ENCODE results near the gene SYNGR4. TPM values are rescaled to one million over a fixed set of nuclear protein-coding genes. Genes with fewer than 3 reads are reported as not detected.

SYNGR4 gene
- total RNA-seq, 1 experiment from 2014 or later = 0.32 TPM

DNA sequence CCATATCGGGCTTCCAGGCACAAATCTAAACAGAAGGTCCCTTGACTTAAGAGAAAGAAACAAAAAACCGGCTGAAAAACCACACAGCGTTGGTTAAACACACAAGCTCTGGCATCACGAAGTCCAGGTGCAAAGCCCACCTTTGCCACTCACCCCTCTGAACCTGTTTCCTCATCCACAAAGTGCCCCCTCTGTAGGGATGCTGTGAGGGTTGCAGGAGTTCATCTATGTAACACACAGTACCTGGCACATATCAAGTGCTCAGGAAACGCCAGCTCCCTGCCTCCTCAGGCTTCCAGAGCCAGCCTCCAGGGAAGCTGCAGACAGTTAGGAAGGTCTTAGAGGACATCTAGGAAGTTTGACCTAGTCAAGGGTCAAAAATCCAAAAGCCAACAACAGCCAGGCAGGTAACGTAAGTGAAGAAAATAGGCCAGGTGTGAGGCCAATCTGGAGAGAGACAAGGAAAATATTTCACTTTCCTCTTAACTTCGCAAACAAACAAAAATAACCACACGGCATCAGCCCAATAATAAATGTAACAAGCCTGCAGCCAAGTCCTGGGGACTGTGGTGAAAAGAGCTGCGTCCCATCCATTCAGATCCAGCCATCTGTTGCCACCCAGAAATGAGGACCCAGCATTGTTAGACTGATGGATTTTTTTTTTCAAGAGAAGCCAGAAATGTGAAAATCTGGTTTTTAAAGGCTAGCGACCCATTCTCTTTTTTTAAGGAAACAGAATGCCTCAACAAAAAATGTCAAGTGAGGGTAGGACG is 17.2 kb downstream of the SYNGR4 start:
- no TSS peak for BruUV-seq (replicated peaks)
- no peaks in the 10 kb centered on the region for H3K27me3 Mint-ChIP-seq (ENCODE audit: insufficient read depth, unreplicated experiment)
- Histone ChIP-seq H3K4me3 (ENCODE audit: low read depth, low read length) (no peak overlapping the region), H3K27me3 (replicated peaks; ENCODE audit: control insufficient read depth, insufficient read depth, low read length) (no peaks in the 10 kb centered on the region), H3K36me3 (ENCODE audit: control insufficient read depth, insufficient read depth, low read length) (no peaks in the 10 kb centered on the region), H3K9me3 (no peaks in the 10 kb centered on the region), H3K4me1 (no peaks in the 10 kb centered on the region)
- TF ChIP-seq, protein P1, sequence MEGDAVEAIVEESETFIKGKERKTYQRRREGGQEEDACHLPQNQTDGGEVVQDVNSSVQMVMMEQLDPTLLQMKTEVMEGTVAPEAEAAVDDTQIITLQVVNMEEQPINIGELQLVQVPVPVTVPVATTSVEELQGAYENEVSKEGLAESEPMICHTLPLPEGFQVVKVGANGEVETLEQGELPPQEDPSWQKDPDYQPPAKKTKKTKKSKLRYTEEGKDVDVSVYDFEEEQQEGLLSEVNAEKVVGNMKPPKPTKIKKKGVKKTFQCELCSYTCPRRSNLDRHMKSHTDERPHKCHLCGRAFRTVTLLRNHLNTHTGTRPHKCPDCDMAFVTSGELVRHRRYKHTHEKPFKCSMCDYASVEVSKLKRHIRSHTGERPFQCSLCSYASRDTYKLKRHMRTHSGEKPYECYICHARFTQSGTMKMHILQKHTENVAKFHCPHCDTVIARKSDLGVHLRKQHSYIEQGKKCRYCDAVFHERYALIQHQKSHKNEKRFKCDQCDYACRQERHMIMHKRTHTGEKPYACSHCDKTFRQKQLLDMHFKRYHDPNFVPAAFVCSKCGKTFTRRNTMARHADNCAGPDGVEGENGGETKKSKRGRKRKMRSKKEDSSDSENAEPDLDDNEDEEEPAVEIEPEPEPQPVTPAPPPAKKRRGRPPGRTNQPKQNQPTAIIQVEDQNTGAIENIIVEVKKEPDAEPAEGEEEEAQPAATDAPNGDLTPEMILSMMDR (IDR thresholded peaks at IDR 0.05; ENCODE audit: insufficient read depth in 1 of 2, low read depth in 1 of 2, low read length in 1 of 2, severe bottlenecking in 1 of 2, unreplicated experiment in 1 of 2) = no peak
- DNase-seq = no peak
- peaks cover 70% of the 10 kb centered on the region for H3K36me3 Mint-ChIP-seq (ENCODE audit: insufficient read depth, unreplicated experiment)
- intact Hi-C loops (cut with micrococcal nuclease; ENCODE audit: unreplicated experiment) = no loop called here
- H3K27ac Mint-ChIP-seq (ENCODE audit: unreplicated experiment) = no peak overlapping the region
- no peaks in the 10 kb centered on the region for H3K9me3 Mint-ChIP-seq (ENCODE audit: unreplicated experiment)
- CTCF ChIA-PET = interaction anchor here (0.8 to 1.0 kb wide), 2 partner anchors 10 to 27 kb away, joined by 3 to 4 read pairs; partner anchors contain the start of gene KDELR1
- POLR2A ChIA-PET = interaction anchor here (1.5 kb wide), 1 partner anchor 9 kb away, joined by 3 read pairs; no protein-coding TSS in a partner anchor
- no peak overlapping the region for H3K4me3 Mint-ChIP-seq (ENCODE audit: unreplicated experiment)
- H3K4me1 Mint-ChIP-seq (ENCODE audit: low read depth, unreplicated experiment) = no peaks in the 10 kb centered on the region

DNA sequence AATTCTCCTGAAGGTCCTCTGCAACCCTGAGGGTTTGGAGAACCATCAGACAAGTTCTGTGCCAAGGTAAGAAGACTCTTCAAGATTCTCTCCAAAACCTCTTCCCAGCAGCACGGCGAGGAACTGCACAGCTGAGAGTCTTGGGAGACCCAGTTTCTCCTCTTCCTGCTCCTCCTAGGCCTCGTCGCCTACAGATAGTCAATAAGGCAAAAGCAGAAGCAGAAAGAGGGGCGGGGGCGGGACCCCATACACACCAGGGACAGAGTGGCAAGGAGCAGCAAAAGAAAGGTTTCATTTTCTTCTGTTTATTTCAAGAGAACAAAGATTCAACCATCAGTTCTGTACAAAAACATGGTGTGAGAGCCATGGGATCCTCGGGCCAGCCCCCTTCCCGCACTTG is 18.1 kb downstream of the SYNGR4 start:
- BruUV-seq (replicated peaks) = no TSS peak
- intact Hi-C loops (cut with micrococcal nuclease; ENCODE audit: unreplicated experiment) = no loop called here
- TF ChIP-seq, protein P1 (IDR thresholded peaks at IDR 0.05; ENCODE audit: insufficient read depth in 1 of 2, low read depth in 1 of 2, low read length in 1 of 2, severe bottlenecking in 1 of 2, unreplicated experiment in 1 of 2) = no peak
- Mint-ChIP-seq H3K36me3 (ENCODE audit: insufficient read depth, unreplicated experiment) (peaks cover 80% of the 10 kb centered on the region), H3K27me3 (ENCODE audit: insufficient read depth, unreplicated experiment) (no peaks in the 10 kb centered on the region), H3K9me3 (ENCODE audit: unreplicated experiment) (no peaks in the 10 kb centered on the region), H3K27ac (ENCODE audit: unreplicated experiment) (no peak overlapping the region), H3K4me1 (ENCODE audit: low read depth, unreplicated experiment) (no peaks in the 10 kb centered on the region), H3K4me3 (ENCODE audit: unreplicated experiment) (no peak overlapping the region)
- no peaks in the 10 kb centered on the region for H3K9me3 ChIP-seq
- no peaks in the 10 kb centered on the region for H3K27me3 ChIP-seq (replicated peaks; ENCODE audit: control insufficient read depth, insufficient read depth, low read length)
- no peak for DNase-seq
- no peaks in the 10 kb centered on the region for H3K36me3 ChIP-seq (ENCODE audit: control insufficient read depth, insufficient read depth, low read length)
- POLR2A ChIA-PET = no interaction called here
- no peak overlapping the region for H3K4me3 ChIP-seq (ENCODE audit: low read depth, low read length)
- CTCF ChIA-PET = no interaction called here
- H3K4me1 ChIP-seq = no peaks in the 10 kb centered on the region

DNA sequence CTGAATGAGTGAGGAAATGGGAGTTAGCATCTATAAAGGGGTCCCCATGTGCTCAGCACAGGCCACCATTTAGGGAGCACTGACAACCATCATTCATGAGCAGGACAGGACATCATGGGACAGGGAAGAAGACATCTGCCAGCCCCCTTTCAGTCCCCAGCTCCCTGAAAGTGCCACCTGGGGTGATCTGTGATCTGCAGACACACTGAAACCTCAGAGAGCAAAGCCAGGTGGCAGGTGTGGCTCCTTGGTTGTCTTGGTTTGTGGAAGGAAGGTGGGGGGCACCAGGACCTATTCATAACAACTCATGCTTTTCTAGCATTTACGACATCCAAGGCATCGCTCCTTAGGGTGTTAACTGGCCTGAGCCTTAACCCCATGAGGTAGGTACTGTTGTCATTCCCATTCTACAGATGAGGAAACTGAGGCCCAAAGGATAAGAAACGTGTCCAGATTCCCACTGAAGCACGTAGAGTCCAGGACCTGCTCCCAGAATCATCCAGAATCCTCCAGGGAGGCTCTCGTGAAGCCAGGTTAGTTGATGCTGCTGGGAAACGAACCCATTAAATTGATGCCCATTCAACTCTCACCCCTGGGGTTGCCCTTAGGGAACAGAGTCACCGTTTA is 21.4 kb downstream of the SYNGR4 start:
- intact Hi-C loops (cut with micrococcal nuclease; ENCODE audit: unreplicated experiment) = no loop called here
- Mint-ChIP-seq H3K27ac (ENCODE audit: unreplicated experiment) (no peak overlapping the region), H3K9me3 (ENCODE audit: unreplicated experiment) (no peaks in the 10 kb centered on the region), H3K36me3 (ENCODE audit: insufficient read depth, unreplicated experiment) (peaks cover 91% of the 10 kb centered on the region), H3K4me1 (ENCODE audit: low read depth, unreplicated experiment) (peaks cover 7% of the 10 kb centered on the region), H3K27me3 (ENCODE audit: insufficient read depth, unreplicated experiment) (no peaks in the 10 kb centered on the region), H3K4me3 (ENCODE audit: unreplicated experiment) (no peak overlapping the region)
- CTCF ChIA-PET = interaction anchor here (0.6 kb wide), 1 partner anchor 96 kb away, joined by 3 read pairs; no protein-coding TSS in a partner anchor
- Histone ChIP-seq H3K27me3 (replicated peaks; ENCODE audit: control insufficient read depth, insufficient read depth, low read length) (no peaks in the 10 kb centered on the region), H3K4me1 (no peaks in the 10 kb centered on the region), H3K9me3 (no peaks in the 10 kb centered on the region), H3K4me3 (ENCODE audit: low read depth, low read length) (no peak overlapping the region), H3K36me3 (ENCODE audit: control insufficient read depth, insufficient read depth, low read length) (peaks cover 1% of the 10 kb centered on the region; the same call in 1 of the 2 replicates)
- POLR2A ChIA-PET = no interaction called here
- no peak for DNase-seq
- no TSS peak for BruUV-seq (replicated peaks)
- TF ChIP-seq, protein P1 (IDR thresholded peaks at IDR 0.05; ENCODE audit: insufficient read depth in 1 of 2, low read depth in 1 of 2, low read length in 1 of 2, severe bottlenecking in 1 of 2, unreplicated experiment in 1 of 2) = no peak
